HG03175 (cell line): ENCODE measurements around the gene RNF169.
"Not testable (repeated sequence)": the region's sequence is repeated elsewhere in the genome, so short reads cannot be mapped to it uniquely, and the experiment has no call there.

Source experiments
- ATAC-seq: cut with Tn5 transposase; IDR thresholded peaks from one replicate; pipeline ENCODE4 v1.9.1; 2021; ENCODE audit warnings: mild to moderate bottlenecking, moderate library complexity; ENCODE audit not compliant: unreplicated experiment

Gene RNF169

DNA sequence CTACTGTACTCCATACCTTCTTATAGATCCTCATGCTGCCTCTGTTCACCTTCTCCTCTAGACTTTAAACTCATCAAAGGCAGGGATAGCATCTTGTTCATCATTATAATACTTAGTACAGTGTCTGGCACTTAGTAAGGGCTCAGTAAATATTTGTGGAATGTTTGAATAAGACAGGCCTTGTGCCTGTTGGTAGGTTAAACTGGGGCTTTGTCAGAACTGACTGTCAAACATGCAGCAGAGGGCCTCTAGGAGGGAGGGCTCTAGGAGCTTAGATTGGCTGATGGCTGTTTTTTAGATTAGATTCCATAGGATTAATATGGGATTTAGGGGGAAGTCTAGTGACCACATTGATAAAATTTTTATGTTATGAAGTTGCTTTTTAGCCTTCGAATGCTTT lies 70.8 kb downstream of the RNF169 start:
- ATAC-seq: no peak

DNA sequence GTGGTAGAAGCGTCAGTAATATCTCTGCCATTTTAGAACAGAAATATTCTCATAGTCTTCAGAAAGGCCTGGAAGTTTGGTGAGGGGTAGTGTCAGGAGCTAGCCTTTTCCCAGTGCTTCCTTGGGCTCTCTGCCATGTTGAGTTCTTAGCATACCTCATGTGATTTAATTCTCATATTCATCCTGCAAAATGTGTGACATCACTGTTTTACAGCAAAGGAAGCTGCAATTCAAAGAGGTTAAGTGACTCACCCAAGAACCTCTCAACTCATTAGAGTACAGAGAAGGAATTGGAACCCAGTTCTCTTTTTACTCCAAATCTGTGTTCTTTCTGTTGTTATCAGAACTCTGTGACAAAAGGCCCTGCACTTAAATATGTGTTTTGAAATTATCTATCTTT lies 72.1 kb downstream of the RNF169 start:
- no peak for ATAC-seq

DNA sequence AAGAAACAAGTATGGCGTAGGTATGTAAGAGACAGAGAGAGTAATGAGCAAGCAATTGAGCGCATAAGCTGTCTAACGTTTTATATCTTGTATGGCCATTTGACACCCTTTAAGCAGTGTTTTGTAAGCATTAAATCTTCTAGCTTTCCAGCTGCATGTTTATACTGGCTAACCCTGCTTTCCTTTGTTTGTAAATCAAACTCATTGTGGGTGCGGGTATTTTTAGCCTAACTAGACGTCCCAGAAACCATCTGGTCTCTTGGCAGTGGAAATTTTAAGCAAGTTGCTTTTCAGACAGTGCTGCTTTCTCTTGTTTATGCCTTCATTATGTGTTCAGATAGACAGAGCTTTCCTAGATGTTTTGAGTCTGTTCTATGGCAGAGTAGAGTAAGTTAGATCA lies 73.5 kb downstream of the RNF169 start:
- ATAC-seq: no peak

DNA sequence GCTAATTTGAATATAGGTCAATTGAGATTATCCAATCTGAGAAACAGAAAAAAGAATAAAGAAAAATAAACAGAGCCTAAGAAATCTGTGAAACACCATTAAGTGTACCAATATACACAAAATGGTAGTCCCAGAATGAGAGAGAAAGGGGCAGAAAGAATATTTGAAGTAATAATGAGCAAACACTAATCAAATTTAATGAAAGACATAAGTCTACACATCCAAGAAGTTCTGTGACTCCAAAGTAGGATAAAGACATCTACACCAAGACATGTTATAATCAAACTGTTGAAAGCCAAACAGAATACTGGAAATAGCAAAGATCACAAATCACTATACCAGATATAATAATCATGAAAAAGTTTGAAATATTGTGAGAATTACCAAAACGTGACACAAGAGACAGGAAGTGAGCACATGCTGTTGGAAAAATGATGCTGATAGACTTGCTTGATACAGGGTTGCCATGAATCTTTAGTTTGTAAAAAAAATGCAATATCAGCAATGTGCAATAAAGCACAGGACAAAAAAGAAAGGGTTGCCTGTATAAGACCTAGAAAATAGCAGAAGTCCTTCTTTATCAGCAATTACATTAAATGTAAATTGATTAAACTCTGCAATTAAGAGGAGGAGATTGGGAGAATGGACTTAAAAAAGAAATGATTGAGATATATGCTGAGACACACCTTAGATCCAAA lies 75.8 kb downstream of the RNF169 start:
- no peak for ATAC-seq

DNA sequence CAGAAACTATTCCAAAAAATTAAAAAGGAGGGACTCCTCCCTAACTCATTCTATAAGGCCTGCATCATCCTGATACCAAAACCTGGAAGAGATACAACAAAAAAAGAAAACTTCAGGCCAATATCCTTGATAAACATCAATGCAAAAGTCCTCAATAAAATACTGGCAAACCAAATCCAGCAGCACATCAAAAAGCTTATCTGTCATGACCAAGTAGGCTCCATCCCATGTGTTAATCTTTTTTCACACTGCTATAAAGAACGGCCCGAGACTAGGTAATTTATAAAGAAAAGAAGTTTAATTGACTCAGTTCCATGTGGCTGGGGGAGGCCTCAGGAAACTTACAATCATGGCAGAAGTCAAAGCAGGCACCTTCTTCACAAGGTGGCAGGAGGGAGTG lies 76.9 kb downstream of the RNF169 start:
- ATAC-seq: not testable (repeated sequence)

DNA sequence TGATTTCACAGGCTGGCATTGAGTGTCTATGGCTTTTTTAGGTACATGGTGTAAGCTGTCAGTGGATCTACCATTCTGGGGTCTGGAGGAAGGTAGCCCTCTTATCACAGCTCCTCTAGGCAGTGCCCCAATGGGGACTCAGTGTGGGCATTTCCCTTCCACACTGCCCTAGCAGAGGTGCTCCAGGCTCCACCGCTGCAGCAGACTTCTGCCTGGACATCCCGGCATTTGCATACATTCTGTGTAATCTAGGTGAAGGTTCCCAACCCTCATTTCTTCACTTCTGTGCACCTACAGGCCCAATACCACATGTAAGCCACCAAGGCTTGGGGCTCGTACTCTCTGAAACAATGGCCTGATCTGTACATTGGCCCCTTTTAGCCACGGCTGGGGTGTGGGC lies 78.3 kb downstream of the RNF169 start:
- no peak for ATAC-seq

DNA sequence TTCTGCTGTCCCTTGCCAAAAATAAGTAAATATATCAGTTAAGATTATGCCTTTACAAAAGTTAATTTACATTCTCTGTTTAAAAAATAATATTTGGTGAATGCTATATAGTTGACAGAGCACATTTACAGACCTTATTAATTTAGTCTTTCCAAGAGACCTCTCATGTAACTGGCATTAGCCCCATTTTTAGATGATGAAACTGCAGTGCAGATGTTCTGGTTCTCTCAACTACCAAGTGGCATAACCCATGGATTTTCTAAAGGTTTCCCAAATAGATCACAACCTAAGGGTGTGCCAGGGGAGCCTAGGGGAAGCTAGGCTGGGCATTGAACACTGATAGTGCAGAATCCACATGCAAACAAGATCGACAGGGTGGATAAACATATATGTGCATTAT lies 88.5 kb downstream of the RNF169 start:
- ATAC-seq: no peak

DNA sequence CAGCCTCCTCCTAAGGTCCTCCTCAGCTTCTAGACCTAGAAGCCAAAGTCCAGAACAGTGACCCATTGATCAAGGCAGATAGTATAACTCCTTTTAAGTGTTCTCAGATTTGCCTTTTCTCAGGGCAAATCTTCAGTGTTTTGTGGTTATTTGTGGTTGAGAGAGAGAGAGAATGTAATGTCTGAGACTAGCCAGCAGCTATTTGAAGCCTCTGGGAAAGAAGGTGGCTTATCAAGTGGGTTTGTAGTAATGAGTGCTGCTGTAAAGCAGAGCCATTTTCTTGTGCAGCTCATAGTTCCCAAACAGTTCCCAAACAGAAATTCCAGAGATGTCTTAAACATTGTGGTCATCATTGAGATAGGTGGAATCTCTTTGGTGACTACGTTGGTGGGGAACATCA lies 89.5 kb downstream of the RNF169 start:
- no peak for ATAC-seq

DNA sequence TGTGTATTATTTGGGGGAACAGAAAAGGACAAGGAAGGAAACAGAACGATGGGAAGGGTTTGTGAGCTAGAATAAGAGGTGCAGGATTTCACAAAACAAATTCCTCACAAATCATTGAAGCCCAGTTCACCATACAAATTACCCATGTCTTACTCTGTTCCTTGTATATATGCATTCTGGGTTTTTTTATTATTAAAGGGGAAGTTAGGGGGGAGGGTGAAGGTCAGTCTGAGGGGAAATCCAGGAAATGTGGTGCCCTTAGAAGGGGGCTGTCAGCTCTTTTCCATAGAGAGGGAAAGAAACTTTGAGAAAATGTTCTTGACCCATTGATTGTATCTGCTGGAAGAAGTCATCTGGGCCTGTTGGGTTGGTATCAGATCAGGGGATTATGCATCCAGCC lies 90.8 kb downstream of the RNF169 start:
- ATAC-seq: no peak

DNA sequence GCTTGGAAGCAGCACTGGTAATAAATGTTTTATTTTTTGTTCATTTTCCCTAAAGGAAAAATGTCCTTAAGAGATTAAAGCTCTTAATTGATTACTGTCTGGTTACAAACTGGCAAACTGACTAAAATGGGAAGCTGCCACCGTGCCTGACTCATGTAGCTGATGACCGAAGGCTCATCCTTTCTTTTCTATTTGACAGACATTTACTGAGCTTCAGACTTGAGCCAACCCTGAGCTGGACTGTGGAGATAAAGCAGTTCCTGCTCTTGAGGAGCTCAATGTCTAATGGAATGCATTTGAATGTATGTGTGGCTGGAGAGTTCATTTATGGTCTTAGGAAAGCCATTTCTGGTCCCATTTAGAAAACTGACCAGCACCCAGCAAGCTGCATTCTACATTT lies 91.3 kb downstream of the RNF169 start:
- ATAC-seq: no peak

DNA sequence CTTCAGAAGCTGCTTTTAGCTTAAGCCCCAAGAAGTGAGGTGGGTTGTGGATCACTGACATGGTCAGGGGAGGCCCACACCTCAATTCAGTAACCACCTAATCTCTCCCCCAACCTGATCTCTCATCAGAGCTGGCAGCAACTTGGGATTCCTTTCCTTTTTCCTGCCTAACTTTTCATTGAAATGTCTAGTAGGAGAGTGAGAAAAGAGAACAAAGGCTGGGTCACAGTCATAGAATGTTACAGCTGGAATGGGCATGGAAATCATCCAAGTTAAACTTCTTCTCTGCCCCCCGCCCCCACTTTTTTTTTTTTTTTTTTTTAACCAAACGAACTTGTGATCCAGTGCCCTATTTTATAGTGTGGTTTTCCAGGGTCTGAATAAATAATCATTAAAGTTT lies 91.8 kb downstream of the RNF169 start:
- ATAC-seq: no peak

DNA sequence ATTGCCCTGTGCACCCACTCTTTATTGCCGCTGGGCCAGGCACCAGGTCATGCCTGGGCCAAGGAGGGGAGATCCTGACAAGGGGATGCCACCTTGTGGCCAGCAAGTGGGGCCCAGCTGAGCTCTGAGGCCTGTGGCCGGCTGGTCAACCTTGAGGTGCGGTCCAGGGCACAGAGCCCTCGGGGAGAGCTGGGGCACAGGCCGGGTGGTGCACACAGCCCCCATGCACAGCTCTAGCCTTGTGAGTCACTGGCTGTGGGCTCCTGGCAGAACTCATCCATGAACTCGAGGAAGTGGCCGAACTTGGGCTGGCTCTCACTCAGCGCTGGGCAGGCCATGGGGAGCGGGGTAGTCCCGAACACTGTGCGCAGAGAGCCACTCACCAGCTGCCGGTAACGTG lies 94.3 kb downstream of the RNF169 start:
- ATAC-seq: no peak

DNA sequence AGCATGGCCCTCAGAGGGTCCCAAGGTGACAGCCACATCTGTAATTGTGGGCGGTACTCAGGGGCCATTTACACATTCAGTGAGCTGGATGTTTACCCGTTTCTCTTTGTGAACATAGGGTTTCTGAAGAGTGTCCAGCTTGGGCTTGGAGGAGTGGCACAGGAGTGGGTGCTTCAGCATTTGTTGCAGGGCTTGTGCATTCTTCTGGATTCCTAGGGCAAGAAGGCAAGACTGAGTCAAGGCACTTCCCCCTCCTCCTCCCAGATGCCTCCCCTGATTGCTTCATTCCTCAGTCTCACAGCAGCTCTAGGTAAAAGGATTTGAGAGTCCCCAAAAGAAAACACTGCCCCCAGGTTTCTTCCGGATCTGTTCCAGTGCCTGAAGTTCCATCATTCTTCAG lies 95.4 kb downstream of the RNF169 start:
- no peak for ATAC-seq

DNA sequence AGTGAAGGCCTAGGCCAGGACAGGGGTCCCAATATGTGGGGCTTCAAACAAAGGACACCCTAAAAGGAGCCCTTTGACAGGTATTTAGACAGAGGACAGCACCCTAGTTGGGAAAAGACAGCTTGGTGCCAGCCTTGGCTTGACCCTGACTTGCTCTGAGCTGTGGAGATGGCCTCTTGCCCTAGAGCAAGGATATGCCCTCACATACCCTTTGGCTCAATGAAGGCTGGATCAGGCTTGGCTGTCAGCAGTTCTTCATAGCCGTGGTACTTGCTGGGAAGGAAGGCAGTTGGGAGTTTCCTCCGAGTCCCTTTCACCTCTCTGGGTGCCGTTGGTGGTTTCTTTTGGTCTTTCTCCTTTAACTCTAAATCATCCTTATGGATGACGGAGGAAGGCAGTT lies 96.2 kb downstream of the RNF169 start:
- ATAC-seq: no peak

DNA sequence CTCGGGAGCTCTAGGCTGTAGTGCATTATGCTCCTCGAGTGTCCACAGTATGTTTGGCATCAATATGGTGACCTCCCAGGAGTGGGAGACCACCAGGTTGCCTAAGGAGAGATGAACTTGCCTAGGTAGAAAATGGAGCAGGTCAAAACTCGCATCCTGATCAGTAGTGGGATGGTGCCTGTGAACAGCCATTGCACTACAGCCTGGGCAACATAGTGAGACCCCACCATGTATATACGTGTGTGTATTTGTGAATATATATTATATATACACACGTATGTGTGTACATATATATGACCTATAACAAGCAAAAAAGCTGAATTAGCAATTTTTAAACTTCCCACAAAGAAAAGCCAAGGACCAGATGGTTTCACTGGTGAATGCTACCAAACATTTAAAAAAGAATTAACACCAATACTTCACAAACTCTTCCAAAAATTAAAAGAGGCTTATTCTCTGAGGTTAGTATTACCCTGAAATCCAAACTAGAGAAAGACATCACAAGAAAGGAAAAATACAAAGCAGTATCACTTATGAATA lies 97.4 kb downstream of the RNF169 start:
- no peak for ATAC-seq

DNA sequence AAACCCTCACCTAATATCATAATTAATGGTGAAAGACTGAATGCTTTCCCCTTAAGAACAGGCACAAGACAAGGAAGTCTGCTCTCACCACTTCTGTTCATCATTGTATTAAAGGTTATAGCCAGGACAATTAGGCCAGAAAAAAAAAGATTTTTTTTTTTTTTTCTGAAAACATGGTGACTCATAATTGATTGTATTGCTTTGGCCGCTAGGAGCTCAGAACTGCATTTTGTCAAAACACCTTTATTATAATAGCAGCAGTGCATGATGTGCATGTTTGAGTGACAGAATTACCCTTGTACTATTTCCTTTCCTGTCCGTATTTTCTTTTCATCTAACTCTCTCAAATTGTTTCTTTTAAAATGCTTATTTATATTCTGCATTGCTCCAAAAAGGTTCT lies 98.1 kb downstream of the RNF169 start:
- ATAC-seq: no peak

DNA sequence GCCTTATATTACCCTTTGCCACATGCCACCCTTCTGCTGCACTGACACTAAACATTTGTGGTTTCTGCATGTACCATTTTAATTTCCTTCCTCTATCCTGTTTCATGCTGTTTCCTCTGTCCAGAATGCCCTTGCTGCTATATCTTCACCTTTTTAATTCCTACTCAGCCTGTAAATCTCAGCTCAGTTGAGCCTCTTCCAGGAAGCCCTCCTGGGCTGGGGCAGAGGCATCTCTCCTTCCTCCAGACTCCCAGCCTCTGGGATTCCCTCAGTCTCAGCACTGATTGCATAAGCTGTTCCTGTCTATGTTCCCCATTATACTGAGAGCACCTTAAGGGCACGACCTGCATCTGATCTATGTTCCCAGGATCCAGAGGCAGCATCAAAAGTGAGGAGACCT lies 98.7 kb downstream of the RNF169 start:
- ATAC-seq: no peak

DNA sequence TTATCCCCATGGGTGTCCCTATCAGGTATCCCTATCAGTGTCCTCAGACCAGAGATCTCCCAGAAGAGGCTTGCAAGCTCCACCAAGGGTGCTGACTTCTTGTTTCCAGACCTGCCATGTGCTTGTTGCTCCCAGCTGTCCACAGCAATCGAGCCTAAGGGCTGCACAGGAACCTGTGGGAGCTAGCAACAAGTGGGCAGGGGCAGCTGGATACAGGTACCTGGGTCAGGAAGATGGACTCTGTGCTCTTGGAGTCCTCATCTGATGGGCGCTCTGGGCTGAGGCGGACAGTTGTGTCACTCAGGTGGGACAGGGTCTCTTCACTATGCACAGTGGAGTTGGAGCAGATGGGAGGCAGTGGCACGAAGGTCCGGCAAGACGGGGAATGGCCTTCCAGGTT lies 99.2 kb downstream of the RNF169 start:
- ATAC-seq: no peak

DNA sequence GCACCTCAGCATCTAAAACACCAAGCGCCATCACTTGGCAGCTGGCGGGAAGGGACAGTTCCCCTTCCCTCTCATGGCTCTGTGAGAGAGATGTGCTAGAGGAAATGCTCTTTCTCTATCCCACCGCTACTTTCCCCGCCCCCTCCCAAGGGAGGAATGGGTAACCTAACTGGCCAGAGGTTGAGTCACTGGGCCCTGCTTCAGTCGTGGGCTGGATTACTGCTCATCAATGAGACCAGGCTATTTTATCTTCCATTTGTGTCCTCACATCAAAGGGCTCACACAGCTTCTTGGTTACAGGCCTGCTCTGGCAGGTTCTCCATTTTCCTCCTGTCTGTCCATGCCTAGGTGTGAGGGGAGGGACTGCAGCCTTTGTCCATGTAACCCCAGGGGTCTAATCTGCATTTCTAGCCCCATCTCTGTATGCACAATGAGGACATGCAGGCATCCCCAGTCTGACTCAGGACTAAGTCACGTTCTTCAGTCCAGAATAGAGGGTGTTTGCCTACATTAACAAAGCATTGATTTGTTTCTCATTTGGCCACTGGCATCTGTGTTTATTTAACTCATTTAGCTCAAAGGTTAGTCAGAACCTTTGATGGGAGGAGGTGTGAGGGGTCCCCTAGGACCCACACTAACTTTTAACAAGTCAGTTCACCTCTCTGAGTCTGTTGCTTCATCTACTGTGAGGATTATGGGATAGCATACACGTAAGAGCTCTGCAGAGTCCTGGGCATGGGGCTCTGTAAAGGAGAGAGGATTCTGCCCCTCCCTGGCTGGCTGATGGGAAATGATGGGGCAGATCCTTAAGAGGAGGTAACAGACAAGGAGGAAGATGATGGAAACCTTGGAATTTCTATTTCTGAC lies 101.1 kb downstream of the RNF169 start:
- ATAC-seq: no peak

DNA sequence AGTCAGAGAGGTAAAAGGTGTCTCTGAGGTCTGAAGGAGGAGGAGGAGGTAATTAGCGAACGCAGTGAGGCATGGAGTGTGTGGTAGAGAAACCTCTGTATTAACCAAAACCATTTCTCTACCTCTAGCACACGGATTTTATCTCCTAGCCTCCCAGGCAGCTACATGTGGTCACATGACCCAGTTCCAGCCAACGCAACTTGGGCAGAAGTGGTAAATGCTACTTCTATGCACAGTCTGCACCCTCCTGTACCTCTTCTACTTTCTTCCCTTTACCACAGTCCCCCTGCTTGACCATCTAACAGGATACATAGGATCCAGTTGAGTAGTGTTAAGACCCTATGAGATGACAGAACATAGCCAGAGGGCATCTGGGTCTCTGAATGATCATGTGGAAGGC lies 104.6 kb downstream of the RNF169 start:
- ATAC-seq: no peak

DNA sequence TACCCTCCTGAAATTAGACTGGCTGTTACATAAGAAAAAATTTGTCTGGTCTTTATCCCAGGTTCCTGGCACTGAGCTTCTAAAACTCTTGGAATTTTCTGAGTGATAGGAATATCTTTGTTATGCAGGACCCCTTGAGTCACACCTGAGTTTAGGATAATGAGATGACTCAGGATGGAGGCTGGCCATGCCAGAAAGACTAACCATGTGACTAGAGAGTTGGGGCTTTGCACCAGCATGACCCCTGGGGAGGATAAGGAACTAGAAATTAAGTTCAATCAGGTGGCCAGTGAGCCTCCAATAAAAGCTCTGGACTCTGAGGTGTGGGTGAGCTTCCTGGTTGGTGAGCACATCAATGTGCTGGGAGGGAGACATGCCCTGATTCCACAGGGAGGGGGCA lies 112.1 kb downstream of the RNF169 start:
- ATAC-seq: no peak

DNA sequence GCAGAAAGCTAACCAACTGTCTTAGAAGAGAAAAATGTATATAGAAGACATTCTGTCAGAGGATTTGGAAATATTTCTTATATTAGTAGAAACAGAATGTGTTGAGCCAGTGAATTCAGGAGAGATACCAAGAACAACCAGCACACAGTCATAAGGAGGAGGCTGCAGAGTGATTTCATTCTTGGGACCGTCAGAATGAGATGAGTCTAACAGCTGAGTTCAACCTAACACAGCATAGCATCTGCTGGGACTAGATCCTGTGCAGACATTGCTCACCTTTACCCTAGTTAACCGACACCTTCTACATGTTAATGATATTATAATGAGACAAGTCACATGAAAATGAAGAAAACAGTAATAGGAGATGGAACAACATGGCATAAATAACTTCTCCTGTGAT lies 114.8 kb downstream of the RNF169 start:
- ATAC-seq: no peak
